GM12891 (cell line): ENCODE data around the gene OTOG.

ENCODE experiments used
- DNase-seq: peaks from one replicate; pipeline ENCODE4 v3.0.0; 2011; ENCODE audit warnings: low spot score; ENCODE audit not compliant: insufficient read length
- FAIRE-seq: peaks from 2 replicates; lab custom pipeline; 2011; peaks lifted over from hg19 to GRCh38; lab: Jason Lieb, UNC
- PAX5 ChIP-seq: IDR thresholded peaks from 2 replicates; pipeline ENCODE4 v1.6.1; 2011; ENCODE audit warnings: low read length, moderate library complexity, mild to moderate bottlenecking; ENCODE audit not compliant: insufficient read depth, severe bottlenecking
- POLR2A ChIP-seq: IDR thresholded peaks from 2 replicates; pipeline ENCODE4 v1.6.1; 2011; ENCODE audit warnings: low read depth, low read length, control low read depth
- POLR2AphosphoS5 ChIP-seq: IDR thresholded peaks from 2 replicates; pipeline ENCODE4 v1.6.1; 2011; ENCODE audit warnings: low read depth, low read length, control low read depth
- POU2F2 ChIP-seq: IDR thresholded peaks from 2 replicates; pipeline ENCODE4 v1.6.1; 2011; ENCODE audit warnings: low read depth, mild to moderate bottlenecking, control low read depth, low read length, moderate library complexity
- SPI1 ChIP-seq: IDR thresholded peaks from 2 replicates; pipeline ENCODE4 v1.6.1; 2011; ENCODE audit warnings: low read depth, low read length, control low read depth
- TAF1 ChIP-seq: IDR thresholded peaks from 2 replicates; pipeline ENCODE4 v1.6.1; 2011; ENCODE audit warnings: low read depth, low read length, control low read depth

The OTOG gene

DNA sequence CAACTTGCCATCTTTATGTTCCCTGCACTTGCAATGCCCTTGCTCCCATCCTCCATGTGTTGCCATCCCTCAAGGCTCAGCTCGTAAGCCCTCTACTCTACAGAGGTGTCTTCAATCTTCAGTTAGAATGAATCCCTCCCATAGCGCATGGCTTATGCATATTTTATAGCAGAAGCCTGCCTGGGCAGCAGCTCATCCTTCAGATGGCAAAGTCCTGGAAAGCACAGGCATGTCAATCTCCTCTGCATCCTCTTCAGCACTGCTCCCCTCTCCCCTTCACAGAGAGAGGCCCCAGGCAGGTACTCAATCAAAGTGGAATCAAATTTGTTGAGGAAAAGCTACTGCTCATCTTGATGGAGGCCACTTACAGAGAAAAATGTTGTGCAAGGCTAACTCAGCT lies 39.3 kb upstream of the OTOG start:
- TF ChIP-seq SPI1, result no peak
- FAIRE-seq (no peak), DNase-seq (no peak)

- TF ChIP-seq POU2F2 (no peak), PAX5 (no peak), POLR2A (no peak), SPI1 (no peak), POLR2AphosphoS5 (no peak), TAF1 (no peak)
- DNase-seq, result no peak
- FAIRE-seq, result no peak
Observed at GRCh38 chr11:17508306-17508705, 38.8 kb upstream of the OTOG start.

GRCh38 chr11:17508791-17509190 lies 38.3 kb upstream of the OTOG start:
- DNase-seq (no peak), FAIRE-seq (no peak)
- TF ChIP-seq PAX5 (no peak), SPI1 (no peak), POU2F2 (no peak), POLR2A (no peak), TAF1 (no peak)

DNA sequence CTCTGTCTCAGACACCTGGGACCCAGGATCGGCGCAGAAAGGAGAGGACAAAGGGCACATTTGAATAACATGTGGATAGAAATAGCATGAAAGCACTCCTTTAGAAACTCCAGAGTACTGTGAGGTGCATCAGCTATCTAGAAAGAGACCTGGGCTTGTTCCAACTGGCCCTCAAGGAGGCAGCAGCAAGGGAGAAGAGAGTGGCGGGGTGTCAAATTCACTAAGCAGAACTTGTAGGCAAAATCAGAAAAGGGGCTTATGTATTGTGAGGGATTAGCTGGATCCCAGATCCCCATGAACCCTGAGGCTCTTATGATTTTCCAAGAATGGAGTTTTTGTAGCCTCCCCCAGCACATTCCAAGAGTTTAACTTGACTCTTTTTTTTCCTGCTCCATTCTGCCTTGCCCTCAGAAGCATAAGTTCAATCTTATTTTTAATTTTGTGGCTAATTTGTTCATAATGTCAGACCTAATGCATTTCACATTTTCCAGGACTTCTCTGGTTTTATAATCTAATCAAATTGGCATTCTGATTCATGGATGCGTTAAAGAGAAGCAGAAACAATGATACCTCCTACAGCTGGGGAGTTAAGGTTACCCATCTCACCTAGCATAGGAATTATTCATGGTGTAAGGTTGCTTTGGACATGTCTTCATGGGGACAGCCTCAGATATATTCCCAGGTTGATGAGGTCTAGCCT lies 36.4 kb upstream of the OTOG start:
- TF ChIP-seq TAF1 (no peak), PAX5 (no peak), POLR2AphosphoS5 (no peak), POLR2A (no peak)
- FAIRE-seq (no peak), DNase-seq (no peak)

- DNase-seq (no peak), FAIRE-seq (no peak)
- no peak for TF ChIP-seq POU2F2
- no peak for TF ChIP-seq POLR2A
- TF ChIP-seq SPI1, result no peak
- no peak for TF ChIP-seq PAX5
- TF ChIP-seq POLR2AphosphoS5, result no peak
- no peak for TF ChIP-seq TAF1
Observed at GRCh38 chr11:17511571-17511970, 35.5 kb upstream of the OTOG start.

DNA sequence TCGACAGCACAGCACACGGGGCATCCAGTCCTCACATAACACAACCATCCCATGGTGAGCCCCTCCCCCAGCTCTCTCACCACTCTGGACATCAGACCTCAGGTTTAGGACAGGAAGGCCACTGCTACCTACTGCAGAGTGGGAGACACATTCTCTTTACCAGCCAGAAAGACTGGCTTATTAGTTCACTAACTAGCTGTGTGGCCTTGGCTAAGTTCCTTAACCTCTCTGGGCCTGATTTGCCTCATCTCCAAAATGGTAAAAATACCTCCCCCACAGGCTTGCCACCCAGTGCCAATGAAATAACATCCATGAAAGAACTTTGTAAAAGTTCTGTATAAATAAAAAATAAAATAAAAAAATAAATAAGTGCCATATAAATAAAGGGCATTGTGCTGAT lies 35.0 kb upstream of the OTOG start:
- no peak for TF ChIP-seq POLR2A
- TF ChIP-seq POLR2AphosphoS5, result no peak
- TF ChIP-seq PAX5, result no peak
- no peak for TF ChIP-seq POU2F2
- no peak for TF ChIP-seq SPI1
- no peak for TF ChIP-seq TAF1
- DNase-seq (no peak), FAIRE-seq (no peak)

DNA sequence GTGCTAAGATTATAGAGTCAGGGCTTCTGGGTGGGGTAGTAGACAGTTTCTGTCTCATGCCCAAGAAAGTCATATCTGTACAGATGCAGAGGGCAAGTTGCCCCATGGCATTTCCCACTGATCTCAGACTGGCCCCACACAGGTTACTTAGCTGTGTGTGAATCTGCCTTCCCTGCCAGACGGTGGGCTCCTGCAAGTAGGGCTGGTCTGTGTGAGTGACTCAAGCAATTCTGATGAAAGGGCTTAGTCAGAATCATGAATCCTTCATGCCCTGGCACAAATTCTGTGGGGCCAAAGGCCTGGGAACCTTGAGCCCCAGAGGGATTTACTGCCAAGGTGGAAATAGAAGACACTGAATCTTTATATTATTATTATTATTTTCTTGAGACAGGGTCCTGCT lies 33.2 kb upstream of the OTOG start:
- FAIRE-seq, result no peak
- TF ChIP-seq PAX5 (no peak), SPI1 (no peak), POU2F2 (no peak), POLR2A (no peak), POLR2AphosphoS5 (no peak), TAF1 (no peak)
- DNase-seq, result no peak

GRCh38 chr11:17514476-17514875 lies 32.6 kb upstream of the OTOG start:
- TF ChIP-seq SPI1 (no peak), POLR2AphosphoS5 (no peak), POLR2A (no peak), PAX5 (no peak), TAF1 (no peak), POU2F2 (no peak)
- no peak for FAIRE-seq
- no peak for DNase-seq

DNA sequence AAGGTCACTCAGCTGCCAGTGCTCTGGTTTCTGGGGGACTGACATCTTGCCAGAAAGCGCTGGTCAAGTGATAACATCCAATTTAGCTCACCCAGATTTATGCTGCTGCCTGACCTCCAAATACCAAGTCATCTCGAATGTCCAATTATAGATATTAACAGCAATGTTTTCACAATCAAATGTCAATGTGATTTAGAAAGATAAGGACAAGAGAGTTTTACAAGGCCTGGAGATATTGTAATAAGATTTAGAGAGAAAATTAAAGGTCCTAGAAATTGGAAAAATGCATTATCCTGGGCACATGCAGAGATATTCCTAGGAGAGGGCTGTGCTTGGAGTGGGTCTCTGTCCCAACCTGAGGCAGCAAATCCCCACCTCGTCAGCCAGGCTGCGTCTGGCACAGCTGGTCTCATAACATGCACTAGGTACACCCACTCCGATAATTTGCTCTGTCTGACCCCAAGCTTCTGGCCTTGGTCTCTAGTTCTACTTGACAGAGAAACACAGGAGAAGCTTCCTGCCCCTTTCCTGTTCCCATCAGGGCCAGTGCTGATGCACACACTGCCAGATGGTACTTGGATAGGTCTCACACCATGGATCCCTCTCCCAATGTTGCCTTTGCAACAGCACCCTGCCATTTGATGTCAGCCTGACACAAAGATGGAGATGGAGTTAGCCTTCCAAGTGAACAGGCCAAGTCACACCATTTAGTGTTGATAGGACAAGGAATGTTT lies 31.4 kb upstream of the OTOG start:
- TF ChIP-seq TAF1, result no peak
- no peak for TF ChIP-seq SPI1
- TF ChIP-seq POLR2A, result no peak
- TF ChIP-seq POU2F2, result no peak
- no peak for TF ChIP-seq POLR2AphosphoS5
- TF ChIP-seq PAX5, result no peak
- FAIRE-seq, result no peak
- no peak for DNase-seq

DNA sequence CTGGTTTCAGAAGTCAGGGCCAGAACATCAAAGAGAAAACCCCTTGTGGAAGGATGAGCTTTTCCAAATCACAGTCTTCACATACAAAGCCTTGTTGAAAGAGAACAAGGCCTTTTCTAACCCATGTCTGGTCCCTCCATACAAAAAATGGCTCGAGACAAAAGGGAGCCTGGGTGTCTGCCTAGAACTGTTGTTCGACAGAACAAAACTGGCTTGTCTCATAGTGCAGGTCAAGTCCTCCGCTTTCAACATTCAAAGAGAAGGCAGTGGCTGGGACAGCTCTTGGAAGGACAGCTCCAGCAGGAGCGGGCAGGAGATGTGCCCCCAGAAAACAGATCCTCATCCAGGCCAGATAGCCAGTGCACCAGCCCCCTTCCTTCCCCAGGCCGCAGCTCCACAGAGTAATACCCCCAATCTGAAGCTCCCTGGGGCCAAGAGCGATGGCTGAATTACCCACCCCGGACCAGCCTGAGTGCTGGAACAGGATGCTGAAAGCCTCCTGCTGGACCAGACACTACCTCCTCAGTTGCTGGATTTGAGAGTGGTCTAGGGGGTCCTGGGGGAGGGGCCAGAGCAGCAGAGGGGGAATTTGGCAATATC lies 30.4 kb upstream of the OTOG start:
- DNase-seq (no peak), FAIRE-seq (no peak)
- no peak for TF ChIP-seq POU2F2
- no peak for TF ChIP-seq SPI1
